ENCODE measurements around the gene KLB.

DNA sequence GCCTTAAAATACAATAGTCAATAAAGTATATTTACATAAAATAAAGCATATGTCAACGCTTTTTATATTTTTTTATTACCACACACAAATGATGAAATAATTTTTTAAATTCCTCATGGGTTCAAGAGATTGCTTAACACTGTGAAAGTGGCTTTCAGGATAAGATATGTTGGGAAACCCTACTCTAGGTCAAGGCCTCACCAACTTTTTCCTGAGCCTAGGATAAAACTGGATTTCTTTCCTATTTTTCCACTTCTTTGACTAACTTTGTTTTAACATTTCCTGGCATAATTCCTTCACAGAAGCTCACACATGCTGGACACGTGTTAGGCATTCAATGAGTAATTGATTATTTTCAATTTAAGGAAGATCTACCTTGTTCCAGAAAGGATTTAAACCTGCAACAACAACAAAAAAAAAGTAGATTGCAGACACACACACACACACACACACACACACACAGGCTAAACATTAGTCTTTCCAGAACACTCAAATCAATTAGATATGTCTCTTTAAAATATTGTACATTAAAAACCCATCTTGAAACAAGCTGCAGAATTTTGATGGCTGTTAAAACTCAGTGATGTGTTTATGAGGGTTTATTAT lies 9.1 kb downstream of the KLB start:
- no peak for TF ChIP-seq POLR2A (IDR thresholded peaks at IDR 0.05)
- TF ChIP-seq, protein P1, sequence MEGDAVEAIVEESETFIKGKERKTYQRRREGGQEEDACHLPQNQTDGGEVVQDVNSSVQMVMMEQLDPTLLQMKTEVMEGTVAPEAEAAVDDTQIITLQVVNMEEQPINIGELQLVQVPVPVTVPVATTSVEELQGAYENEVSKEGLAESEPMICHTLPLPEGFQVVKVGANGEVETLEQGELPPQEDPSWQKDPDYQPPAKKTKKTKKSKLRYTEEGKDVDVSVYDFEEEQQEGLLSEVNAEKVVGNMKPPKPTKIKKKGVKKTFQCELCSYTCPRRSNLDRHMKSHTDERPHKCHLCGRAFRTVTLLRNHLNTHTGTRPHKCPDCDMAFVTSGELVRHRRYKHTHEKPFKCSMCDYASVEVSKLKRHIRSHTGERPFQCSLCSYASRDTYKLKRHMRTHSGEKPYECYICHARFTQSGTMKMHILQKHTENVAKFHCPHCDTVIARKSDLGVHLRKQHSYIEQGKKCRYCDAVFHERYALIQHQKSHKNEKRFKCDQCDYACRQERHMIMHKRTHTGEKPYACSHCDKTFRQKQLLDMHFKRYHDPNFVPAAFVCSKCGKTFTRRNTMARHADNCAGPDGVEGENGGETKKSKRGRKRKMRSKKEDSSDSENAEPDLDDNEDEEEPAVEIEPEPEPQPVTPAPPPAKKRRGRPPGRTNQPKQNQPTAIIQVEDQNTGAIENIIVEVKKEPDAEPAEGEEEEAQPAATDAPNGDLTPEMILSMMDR (IDR thresholded peaks at IDR 0.05) = no peak
- TF ChIP-seq POLR2AphosphoS5 (IDR thresholded peaks at IDR 0.05) = no peak

All from prostate gland (tissue), 2 donors.